RPMI8226 (cell line): Measurements from ENCODE around the gene KIR2DL1.
"Not testable (repeated sequence)": the region's sequence is repeated elsewhere in the genome, so short reads cannot be mapped to it uniquely, and the experiment has no call there.

ENCODE experiments used
- DNase-seq: peaks from one replicate; pipeline ENCODE4 v3.0.0-alpha.2; 2015

The KIR2DL1 gene

DNA sequence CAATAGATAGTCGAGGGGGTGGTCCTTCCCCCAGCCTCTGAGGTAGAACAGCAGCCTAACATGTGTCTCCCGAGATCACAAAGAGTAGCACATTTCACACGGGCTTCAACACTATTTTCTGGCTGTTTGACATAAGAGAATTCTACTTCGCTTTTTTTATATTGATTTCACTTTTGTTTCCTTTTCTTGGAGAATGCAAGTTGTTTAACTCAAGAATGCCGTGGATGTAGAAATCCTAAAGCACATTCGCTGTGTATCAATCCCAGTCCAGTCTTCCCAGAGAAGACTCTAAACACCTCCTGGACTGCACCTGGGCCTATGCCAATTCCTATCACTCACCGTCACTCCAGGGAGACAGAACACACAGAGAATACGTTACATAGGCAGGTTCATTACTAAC lies 58.5 kb downstream of the KIR2DL1 start:
- DNase-seq = not testable (repeated sequence)

- DNase-seq = not testable (repeated sequence)
Measured at GRCh38 chr19:54832496-54832895, 62.9 kb downstream of the KIR2DL1 start, which contains the start of gene KIR2DS4. Gene KIR2DS4, plus strand, starts transcription at chr19:54832676.
